ENCODE results near the gene PLEKHA5. TPM values are rescaled to one million over a fixed set of nuclear protein-coding genes. Genes with fewer than 3 reads are reported as not detected.
"Not testable (repeated sequence)": the region's sequence is repeated elsewhere in the genome, so short reads cannot be mapped to it uniquely, and the experiment has no call there.

PLEKHA5 gene
- total RNA-seq, 4 donors from 2014 or later, result 26.9 to 78.0 (median 39.6) TPM

GRCh38 chr12:19410211-19410610 is 280.7 kb downstream of the PLEKHA5 start:
- Histone ChIP-seq H3K4me1 (no peaks in the 10 kb centered on the region), H3K27ac (no peak overlapping the region), H3K36me3 (no peaks in the 10 kb centered on the region), H3K9me3 (no peaks in the 10 kb centered on the region), H3K4me3 (no peak overlapping the region), H3K27me3 (no peaks in the 10 kb centered on the region)
- in situ Hi-C loops (cut with MboI; ENCODE audit: low pct_ligation_motif_present in 1 of 4, low pct_unique_long_range_greater_than_20kb in 1 of 4, low sequenced_read_pairs in 3 of 4) (no loop called here), intact Hi-C loops (cut with DNase I; ENCODE audit: low total_unique reads) (no loop called here)
- WGBS, 2 donors (ENCODE audit: low coverage in 1 of 2), result 72 to 76% methylated on average over 6 of the region's 6 CpGs
- no peak for DNase-seq
- no peak for TF ChIP-seq EP300 (IDR thresholded peaks at IDR 0.05; ENCODE audit: low read depth)

DNA sequence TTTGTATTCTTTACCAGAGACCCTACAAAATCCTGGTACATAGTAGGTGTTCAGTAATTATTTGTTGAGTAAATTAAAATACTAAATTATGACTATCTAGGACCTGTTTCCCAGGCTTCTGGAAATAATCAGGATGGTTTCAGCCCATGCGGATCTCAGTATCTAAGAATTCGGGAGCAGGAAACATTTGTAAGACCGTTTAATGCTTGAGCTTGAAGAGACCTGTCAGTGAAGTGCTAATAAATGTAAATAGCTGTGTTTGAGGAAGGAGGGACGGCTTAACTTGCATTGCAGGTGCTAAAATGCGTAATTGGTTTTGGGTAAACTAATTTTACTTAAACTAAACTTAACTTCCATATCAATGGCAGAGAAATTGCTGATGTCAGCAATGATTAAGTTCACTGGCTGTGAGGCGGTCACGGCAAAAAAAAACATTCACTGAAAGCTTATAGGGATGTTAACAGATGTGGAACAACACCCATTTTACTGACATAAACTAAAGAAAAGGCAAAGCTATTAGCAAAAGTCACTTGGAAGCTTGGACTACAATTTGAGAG is 281.2 kb downstream of the PLEKHA5 start:
- H3K27me3 ChIP-seq, result no peaks in the 10 kb centered on the region
- in situ Hi-C loops (cut with MboI; ENCODE audit: low pct_ligation_motif_present in 1 of 4, low pct_unique_long_range_greater_than_20kb in 1 of 4, low sequenced_read_pairs in 3 of 4) (no loop called here), intact Hi-C loops (cut with DNase I; ENCODE audit: low total_unique reads) (no loop called here)
- H3K4me1 ChIP-seq, result no peaks in the 10 kb centered on the region
- H3K36me3 ChIP-seq, result no peaks in the 10 kb centered on the region
- H3K27ac ChIP-seq, result no peak overlapping the region
- no peak for DNase-seq
- WGBS, 2 donors (ENCODE audit: low coverage in 1 of 2), result 50 to 53% methylated on average over 7 of the region's 7 CpGs
- TF ChIP-seq EP300 (IDR thresholded peaks at IDR 0.05; ENCODE audit: low read depth) (no peak), POLR2AphosphoS5 (IDR thresholded peaks at IDR 0.05) (no peak), CTCF (IDR thresholded peaks at IDR 0.05) (no peak), POLR2A (IDR thresholded peaks at IDR 0.05) (no peak)
- no peaks in the 10 kb centered on the region for H3K9me3 ChIP-seq
- H3K4me3 ChIP-seq, result no peak overlapping the region

GRCh38 chr12:19411234-19412204 is 282.0 kb downstream of the PLEKHA5 start:
- no peaks in the 10 kb centered on the region for H3K4me1 ChIP-seq
- H3K4me3 ChIP-seq, result no peak overlapping the region
- 67 to 87% methylated on average over 6 to 10 of the region's 10 CpGs for WGBS, 2 donors (ENCODE audit: low coverage in 1 of 2)
- no peak overlapping the region for H3K27ac ChIP-seq
- intact Hi-C loops (cut with DNase I; ENCODE audit: low total_unique reads) (no loop called here), in situ Hi-C loops (cut with MboI; ENCODE audit: low pct_ligation_motif_present in 1 of 4, low pct_unique_long_range_greater_than_20kb in 1 of 4, low sequenced_read_pairs in 3 of 4) (no loop called here)
- no peaks in the 10 kb centered on the region for H3K36me3 ChIP-seq
- no peaks in the 10 kb centered on the region for H3K9me3 ChIP-seq
- no peak for DNase-seq
- no peak for TF ChIP-seq CTCF (IDR thresholded peaks at IDR 0.05)
- no peak for TF ChIP-seq POLR2A (IDR thresholded peaks at IDR 0.05)
- no peak for TF ChIP-seq EP300 (IDR thresholded peaks at IDR 0.05; ENCODE audit: low read depth)
- no peak for TF ChIP-seq POLR2AphosphoS5 (IDR thresholded peaks at IDR 0.05)
- H3K27me3 ChIP-seq, result no peaks in the 10 kb centered on the region

- WGBS, 2 donors (ENCODE audit: low coverage in 1 of 2), result 89 to 100% methylated on average over 4 to 23 of the region's 23 CpGs
- no peaks in the 10 kb centered on the region for H3K27me3 ChIP-seq
- TF ChIP-seq POLR2AphosphoS5 (IDR thresholded peaks at IDR 0.05), result no peak
- TF ChIP-seq CTCF (IDR thresholded peaks at IDR 0.05), result no peak
- TF ChIP-seq EP300 (IDR thresholded peaks at IDR 0.05; ENCODE audit: low read depth), result no peak
- no peak for TF ChIP-seq POLR2A (IDR thresholded peaks at IDR 0.05)
- no peak overlapping the region for H3K4me3 ChIP-seq
- intact Hi-C loops (cut with DNase I; ENCODE audit: low total_unique reads) (no loop called here), in situ Hi-C loops (cut with MboI; ENCODE audit: low pct_ligation_motif_present in 1 of 4, low pct_unique_long_range_greater_than_20kb in 1 of 4, low sequenced_read_pairs in 3 of 4) (no loop called here)
- H3K4me1 ChIP-seq, result no peaks in the 10 kb centered on the region
- H3K9me3 ChIP-seq, result no peaks in the 10 kb centered on the region
- peak overlapping the region in 1 of 4 donors; percentile 41 for H3K27ac ChIP-seq
- H3K36me3 ChIP-seq, result no peaks in the 10 kb centered on the region
- no peak for DNase-seq
Measured at GRCh38 chr12:19412844-19413243, 283.3 kb downstream of the PLEKHA5 start.

DNA sequence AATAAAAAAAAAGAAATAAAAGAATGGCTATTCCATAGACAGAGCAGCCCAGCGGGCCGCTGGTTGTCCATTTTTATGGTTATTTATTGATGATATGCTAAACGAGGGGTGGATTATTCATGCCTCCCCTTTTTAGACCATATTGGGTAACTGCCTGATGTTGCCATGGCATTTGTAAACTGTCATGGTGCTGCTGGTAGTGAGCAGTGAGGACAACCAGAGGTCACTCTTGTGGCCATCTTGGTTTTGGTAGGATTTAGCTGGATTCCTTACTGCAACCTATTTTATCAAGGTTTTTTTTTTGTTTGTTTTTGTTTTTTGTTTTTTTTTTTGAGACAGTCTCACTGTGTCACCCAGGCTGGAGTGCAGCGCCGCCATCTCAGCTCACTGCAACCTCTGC is 284.0 kb downstream of the PLEKHA5 start:
- H3K27me3 ChIP-seq; H3K9me3 ChIP-seq; H3K4me1 ChIP-seq; DNase-seq; in situ Hi-C loops (cut with MboI; ENCODE audit: low pct_ligation_motif_present in 1 of 4, low pct_unique_long_range_greater_than_20kb in 1 of 4, low sequenced_read_pairs in 3 of 4); H3K27ac ChIP-seq; H3K36me3 ChIP-seq; H3K4me3 ChIP-seq; intact Hi-C loops (cut with DNase I; ENCODE audit: low total_unique reads): not testable (repeated sequence)
- WGBS, 2 donors (ENCODE audit: low coverage in 1 of 2), result 92 to 95% methylated on average over 4 to 5 of the region's 5 CpGs
